ENCODE measurements around the gene CCL11. TPM values are rescaled to one million over a fixed set of nuclear protein-coding genes. Genes with fewer than 3 reads are reported as not detected.

The CCL11 gene
- polyA plus RNA-seq, 1 donor from 2014 or later, result not detected

DNA sequence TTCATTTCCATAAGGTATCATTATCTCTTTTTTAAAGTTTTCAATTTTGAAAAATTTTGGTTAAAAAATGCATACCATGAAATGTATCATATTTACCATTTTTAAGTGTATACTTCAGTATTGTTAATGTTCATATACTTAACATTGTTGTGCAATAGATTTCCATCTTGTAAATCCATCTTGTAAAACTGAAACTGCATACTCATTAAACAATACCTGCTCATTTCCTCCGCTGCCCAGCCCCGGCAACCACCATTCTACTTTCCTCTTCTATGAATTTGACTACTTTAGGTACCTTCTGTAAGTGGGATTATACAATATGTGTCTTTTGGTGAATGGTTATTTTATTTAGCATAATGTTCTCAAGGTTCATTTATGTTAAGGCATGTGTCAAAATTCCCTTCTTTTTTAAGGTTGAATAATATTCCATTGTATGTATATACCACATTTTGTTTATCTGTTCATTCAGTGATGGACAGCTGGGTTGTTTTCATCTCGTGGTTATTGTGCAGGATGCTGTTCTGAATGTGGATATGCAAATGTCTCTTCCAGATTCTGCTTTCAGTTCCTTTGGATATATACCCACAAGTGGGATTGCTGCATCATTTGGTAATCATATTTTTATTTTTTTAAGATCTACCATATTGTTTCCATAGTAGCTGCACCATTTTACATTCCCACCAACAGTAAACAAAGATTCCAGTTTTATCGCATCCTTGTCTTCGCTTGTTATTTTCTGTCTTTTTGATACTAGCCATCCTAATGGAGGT lies 23.8 kb upstream of the CCL11 start:
- H3F3A ChIP-seq (ENCODE audit: insufficient read depth, low read length, poor library complexity, severe bottlenecking), result no peaks in the 10 kb centered on the region
- no peak overlapping the region for H2AFZ ChIP-seq (ENCODE audit: low read depth, low read length)
- no peaks in the 10 kb centered on the region for H3K27me3 ChIP-seq (ENCODE audit: insufficient read depth, low read depth, low read length)
- no peak for TF ChIP-seq RAD21 (conservative IDR thresholded peaks at IDR 0.05)
- no peak for TF ChIP-seq MXI1 (conservative IDR thresholded peaks at IDR 0.05; ENCODE audit: poor library complexity, severe bottlenecking)
- TF ChIP-seq TAF1 (IDR thresholded peaks at IDR 0.05; ENCODE audit: low read depth), result no peak
- no peak for TF ChIP-seq CTCF (IDR thresholded peaks at IDR 0.05; ENCODE audit: poor library complexity, severe bottlenecking)
- no peak for TF ChIP-seq EZH2 (IDR thresholded peaks at IDR 0.05; ENCODE audit: borderline replicate concordance, insufficient read depth, low read length, poor library complexity, severe bottlenecking)
- TF ChIP-seq EP300 (conservative IDR thresholded peaks at IDR 0.05; ENCODE audit: poor library complexity, severe bottlenecking), result no peak
- no peak for TF ChIP-seq SMC3 (conservative IDR thresholded peaks at IDR 0.05; ENCODE audit: poor library complexity)
- TF ChIP-seq, protein P1, sequence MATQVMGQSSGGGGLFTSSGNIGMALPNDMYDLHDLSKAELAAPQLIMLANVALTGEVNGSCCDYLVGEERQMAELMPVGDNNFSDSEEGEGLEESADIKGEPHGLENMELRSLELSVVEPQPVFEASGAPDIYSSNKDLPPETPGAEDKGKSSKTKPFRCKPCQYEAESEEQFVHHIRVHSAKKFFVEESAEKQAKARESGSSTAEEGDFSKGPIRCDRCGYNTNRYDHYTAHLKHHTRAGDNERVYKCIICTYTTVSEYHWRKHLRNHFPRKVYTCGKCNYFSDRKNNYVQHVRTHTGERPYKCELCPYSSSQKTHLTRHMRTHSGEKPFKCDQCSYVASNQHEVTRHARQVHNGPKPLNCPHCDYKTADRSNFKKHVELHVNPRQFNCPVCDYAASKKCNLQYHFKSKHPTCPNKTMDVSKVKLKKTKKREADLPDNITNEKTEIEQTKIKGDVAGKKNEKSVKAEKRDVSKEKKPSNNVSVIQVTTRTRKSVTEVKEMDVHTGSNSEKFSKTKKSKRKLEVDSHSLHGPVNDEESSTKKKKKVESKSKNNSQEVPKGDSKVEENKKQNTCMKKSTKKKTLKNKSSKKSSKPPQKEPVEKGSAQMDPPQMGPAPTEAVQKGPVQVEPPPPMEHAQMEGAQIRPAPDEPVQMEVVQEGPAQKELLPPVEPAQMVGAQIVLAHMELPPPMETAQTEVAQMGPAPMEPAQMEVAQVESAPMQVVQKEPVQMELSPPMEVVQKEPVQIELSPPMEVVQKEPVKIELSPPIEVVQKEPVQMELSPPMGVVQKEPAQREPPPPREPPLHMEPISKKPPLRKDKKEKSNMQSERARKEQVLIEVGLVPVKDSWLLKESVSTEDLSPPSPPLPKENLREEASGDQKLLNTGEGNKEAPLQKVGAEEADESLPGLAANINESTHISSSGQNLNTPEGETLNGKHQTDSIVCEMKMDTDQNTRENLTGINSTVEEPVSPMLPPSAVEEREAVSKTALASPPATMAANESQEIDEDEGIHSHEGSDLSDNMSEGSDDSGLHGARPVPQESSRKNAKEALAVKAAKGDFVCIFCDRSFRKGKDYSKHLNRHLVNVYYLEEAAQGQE (IDR thresholded peaks at IDR 0.05; ENCODE audit: borderline replicate concordance), result no peak
- no peak for TF ChIP-seq POLR2AphosphoS5 (IDR thresholded peaks at IDR 0.05)
- no peaks in the 10 kb centered on the region for H3K9me2 ChIP-seq (ENCODE audit: insufficient read depth, low read length)
- H3K4me2 ChIP-seq (ENCODE audit: low read length), result no peak overlapping the region
- no peak overlapping the region for H3K4me3 ChIP-seq (ENCODE audit: low read length)
- no peaks in the 10 kb centered on the region for H4K20me1 ChIP-seq (ENCODE audit: insufficient read depth)
- H3K27ac ChIP-seq (ENCODE audit: low read length), result no peak overlapping the region
- H3K9ac ChIP-seq (ENCODE audit: low read length), result no peak overlapping the region
- H3K36me3 ChIP-seq (ENCODE audit: insufficient read depth, low read length), result no peaks in the 10 kb centered on the region
- H3K79me2 ChIP-seq (replicated peaks; ENCODE audit: insufficient read depth, low read length), result no peaks in the 10 kb centered on the region
- H3K9me3 ChIP-seq (ENCODE audit: low read length), result no peaks in the 10 kb centered on the region

DNA sequence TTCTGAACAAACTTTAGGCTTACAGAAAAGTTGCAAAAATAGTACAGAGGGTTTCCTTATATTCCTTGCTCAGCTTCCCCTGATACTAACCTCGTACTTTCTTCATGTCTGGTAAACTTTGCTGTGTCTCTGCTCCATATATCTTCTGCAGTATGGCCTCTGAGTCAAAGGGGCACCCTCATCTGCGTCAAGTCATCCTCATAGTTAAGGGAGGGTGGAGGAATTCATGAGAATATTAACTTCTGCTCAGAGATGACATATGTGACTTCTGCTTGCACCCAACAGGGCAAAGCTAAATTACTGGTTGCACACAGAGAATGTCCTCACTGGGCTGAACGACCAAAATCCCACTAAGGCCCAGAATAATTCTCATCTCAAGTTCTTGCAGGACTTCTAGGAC lies 19.8 kb upstream of the CCL11 start:
- Histone ChIP-seq H2AFZ (ENCODE audit: low read depth, low read length) (no peak overlapping the region), H3F3A (ENCODE audit: insufficient read depth, low read length, poor library complexity, severe bottlenecking) (no peaks in the 10 kb centered on the region), H3K27ac (ENCODE audit: low read length) (no peak overlapping the region), H3K36me3 (ENCODE audit: insufficient read depth, low read length) (no peaks in the 10 kb centered on the region), H3K9ac (ENCODE audit: low read length) (no peak overlapping the region), H3K4me2 (ENCODE audit: low read length) (no peak overlapping the region), H3K9me2 (ENCODE audit: insufficient read depth, low read length) (no peaks in the 10 kb centered on the region), H3K79me2 (replicated peaks; ENCODE audit: insufficient read depth, low read length) (no peaks in the 10 kb centered on the region), H3K4me3 (ENCODE audit: low read length) (no peak overlapping the region), H4K20me1 (ENCODE audit: insufficient read depth) (no peaks in the 10 kb centered on the region), H3K9me3 (ENCODE audit: low read length) (no peaks in the 10 kb centered on the region), H3K27me3 (ENCODE audit: insufficient read depth, low read depth, low read length) (no peaks in the 10 kb centered on the region)
- TF ChIP-seq, protein P1 (IDR thresholded peaks at IDR 0.05; ENCODE audit: borderline replicate concordance), result no peak
- no peak for TF ChIP-seq SMC3 (conservative IDR thresholded peaks at IDR 0.05; ENCODE audit: poor library complexity)
- TF ChIP-seq EZH2 (IDR thresholded peaks at IDR 0.05; ENCODE audit: borderline replicate concordance, insufficient read depth, low read length, poor library complexity, severe bottlenecking), result no peak
- TF ChIP-seq CTCF (IDR thresholded peaks at IDR 0.05; ENCODE audit: poor library complexity, severe bottlenecking), result no peak
- no peak for TF ChIP-seq MXI1 (conservative IDR thresholded peaks at IDR 0.05; ENCODE audit: poor library complexity, severe bottlenecking)
- TF ChIP-seq TAF1 (IDR thresholded peaks at IDR 0.05; ENCODE audit: low read depth), result no peak
- no peak for TF ChIP-seq POLR2AphosphoS5 (IDR thresholded peaks at IDR 0.05)
- TF ChIP-seq RAD21 (conservative IDR thresholded peaks at IDR 0.05), result no peak
- no peak for TF ChIP-seq EP300 (conservative IDR thresholded peaks at IDR 0.05; ENCODE audit: poor library complexity, severe bottlenecking)

Data from neural cell (in vitro differentiated cells).